DLD1 (cell line): ENCODE results near the gene POPDC3.

Experiments used
- in situ Hi-C: cut with HindIII; loops from 2 replicates; pipeline ENCODE4 v1.10.0; 2017; ENCODE audit warnings: low sequenced_read_pairs

Gene POPDC3

DNA sequence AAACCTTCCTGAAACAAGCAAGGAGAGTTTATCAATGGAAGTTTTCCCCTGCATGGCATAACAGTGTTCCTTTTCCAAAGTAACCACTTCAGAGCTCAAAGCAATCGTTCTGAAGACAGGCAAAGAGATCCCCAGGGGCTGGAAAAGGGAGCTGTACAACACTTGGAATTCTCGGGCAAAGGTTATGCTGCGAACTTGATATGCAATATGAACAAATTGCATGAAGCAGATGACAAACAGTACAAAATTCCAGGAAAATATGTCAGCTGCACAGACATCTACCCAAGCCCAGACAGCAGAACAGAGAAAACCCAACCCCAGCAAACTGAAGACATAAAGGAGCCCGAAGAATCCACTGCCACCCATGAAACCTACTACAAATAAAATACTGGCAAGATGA, 18.4 kb downstream of the POPDC3 start:
- in situ Hi-C loops, result no loop called here

DNA sequence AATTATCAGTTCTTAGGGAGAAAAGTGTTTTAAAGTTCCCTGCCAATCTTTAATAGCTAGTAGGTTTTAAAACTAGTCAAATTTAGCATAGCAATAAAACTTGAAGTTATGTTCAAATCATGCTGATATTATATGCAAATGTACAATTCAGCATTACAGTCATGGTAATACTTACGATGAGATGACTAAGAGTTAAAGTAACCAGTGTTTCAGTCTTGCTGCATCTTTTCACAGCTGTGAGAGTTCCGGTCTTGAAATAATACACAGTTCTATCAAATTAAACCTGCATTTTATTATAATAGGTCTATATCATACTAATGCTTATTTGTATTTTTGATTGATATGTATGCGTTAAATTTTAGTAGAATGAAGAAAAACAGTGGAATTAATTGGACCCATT, 26.1 kb downstream of the POPDC3 start:
- in situ Hi-C loops, result no loop called here

DNA sequence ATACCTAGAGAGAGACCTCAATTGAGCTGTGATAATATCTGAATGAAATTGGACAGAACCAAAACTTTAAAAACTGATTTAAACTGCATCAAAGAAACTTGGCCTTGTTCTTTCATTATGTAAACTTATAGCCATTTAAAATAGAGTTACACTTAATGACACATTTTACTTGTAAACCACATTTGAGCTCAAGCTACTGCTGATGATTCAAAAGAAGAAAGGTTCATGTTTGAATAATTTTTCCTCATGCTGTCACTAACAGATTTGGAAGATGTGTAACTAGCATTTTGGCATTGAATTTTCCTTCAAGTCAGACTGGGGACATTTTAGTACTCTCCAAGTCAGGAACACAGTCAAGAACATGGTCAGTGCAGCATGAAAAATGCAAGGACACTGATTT, 26.9 kb downstream of the POPDC3 start:
- in situ Hi-C loops, result no loop called here

DNA sequence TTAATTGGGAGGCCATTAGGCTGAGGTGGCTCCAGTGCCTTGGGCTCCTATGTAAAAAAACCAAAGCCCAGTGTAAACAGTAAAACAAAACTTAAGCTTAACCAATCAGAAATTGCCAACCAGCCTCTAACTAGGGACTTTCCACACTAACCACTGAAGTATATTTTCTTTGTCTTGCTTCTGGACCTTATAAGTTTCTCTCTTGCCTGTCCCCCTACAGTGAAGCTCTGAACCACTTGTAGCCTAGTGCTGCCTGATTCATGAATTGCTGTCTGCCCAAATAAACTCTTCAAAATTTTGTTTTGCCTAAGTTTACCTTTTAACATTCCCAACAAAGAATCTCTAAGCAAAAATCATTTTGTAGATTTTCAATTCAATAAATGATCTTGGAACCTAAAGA, 28.2 kb downstream of the POPDC3 start:
- in situ Hi-C loops, result no loop called here

DNA sequence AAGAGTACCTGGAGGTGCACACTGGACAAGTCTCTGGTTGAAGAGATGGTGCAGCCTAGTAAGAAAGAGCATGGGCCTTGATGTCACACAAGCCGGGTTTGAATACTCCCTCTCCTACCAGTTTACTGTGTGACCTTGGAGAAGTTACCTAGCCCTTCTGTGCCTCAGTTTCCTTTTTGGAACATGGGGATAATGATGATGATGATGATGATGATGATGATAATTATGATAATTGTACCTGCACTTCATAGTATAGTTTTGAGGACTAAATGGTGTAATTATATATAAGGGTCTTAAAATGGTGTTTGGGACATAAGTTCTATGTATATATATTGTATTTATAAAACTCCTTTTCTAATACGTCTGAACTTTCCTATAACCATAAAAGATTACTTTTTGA, 41.7 kb downstream of the POPDC3 start:
- in situ Hi-C loops, result no loop called here

DNA sequence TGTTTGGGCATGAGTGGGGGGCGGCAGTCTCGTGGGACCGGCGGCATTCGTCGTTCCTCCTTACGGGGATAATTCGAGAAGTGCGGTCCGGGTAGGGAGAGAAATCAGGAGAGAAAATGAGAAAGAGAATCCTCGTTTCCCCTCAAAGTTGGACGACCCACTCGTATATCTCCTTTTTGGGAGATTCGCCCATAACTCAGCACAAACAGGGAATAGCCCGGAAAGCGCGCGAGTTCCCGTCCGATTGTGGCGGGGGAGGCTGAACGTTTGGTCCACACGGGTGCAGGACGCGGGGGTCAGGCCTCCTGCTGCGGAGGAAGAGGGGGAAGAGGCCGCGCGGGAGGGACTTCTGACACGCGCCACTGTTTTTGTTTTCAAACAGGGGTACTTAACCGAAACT, 42.4 kb downstream of the POPDC3 start:
- in situ Hi-C loops, result no loop called here

DNA sequence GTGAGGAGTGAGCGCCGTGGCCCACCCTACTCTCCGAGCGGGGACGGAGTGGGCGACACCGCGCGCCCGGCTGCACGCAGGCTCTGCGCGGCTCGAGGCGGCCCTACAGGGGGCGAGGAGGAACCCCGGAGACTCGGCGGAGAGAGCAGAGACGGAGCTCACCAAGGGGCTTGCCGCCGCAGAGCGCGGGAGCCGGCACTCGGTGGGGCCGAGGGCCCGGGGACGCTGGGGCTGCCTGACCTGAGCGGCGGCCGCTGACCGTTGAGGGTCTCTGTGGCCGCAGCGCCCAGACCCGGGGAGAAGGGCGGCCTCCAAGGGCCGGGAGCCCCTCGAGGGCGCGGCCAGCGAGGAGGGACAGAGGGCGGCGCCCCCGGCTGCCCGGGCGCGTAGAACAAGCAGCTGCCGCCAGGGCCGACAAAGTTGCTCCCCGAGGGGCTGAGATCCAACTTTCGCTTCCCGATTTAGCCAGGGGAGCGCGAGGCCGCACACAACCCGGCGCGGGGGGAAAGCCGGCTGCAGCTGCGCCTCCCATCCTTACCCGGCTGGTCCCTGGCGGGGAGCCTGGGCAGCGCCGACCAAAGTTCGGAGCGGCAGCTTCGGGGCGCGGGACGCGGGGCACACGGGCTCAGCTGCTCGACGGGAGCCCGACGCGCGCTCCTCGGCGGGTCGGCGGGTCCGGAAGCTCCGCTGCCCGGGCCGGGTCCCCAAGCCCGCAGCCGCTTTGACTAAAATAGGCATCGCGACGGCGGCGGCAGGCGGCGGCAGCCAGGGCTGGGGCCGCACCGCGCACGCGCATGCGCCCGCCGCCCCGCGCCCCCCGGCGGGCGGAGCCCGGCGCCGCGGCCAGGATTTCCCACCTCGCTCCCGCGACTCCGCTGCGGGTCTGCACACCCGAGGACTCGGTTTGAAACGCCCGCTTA, 43.1 kb downstream of the POPDC3 start:
- in situ Hi-C loops, result no loop called here

DNA sequence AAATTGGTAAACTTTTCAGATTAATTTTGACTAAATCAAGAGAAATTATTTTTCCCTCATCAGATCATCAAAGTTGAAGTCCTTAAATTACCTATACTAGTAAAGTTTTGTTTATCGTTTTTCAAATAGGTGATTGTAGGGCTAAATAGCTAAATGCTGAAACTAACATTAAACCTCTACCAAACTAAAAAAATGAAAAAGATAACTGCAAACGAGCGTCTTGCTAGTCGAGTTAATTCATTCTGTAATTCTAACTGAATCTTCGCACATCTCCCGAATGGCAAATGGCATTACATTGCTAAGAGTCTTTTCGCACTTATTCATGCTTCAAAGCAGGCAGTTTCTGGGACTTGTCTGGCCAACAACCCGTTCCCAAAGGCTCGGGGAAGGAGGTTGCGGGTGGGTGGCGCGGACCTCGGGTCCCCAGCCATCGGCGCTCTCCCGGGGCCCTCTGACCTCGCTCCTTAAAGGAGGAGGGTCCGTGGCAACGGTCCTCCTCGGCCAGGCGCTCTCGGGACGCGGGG, 43.8 kb downstream of the POPDC3 start:
- in situ Hi-C loops, result no loop called here

DNA sequence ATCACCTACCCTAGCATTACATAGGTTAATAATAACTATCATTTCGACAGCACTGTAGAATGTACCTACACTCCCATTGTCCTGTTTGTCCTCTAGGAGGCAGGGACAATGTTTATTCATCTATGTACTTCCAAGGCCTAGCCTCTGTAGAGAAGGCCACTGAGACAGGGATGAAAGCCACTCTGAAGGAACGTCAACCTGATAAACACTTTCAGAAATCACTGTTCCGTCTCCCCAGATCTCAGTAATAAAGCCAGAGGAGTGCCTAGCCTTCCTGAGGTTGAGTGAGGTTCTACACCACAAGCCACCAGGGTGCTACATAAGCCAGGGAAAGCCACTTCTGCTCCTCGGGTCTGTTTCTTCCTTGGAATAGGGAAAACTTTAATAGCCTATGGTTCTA, 44.8 kb downstream of the POPDC3 start:
- in situ Hi-C loops, result no loop called here

DNA sequence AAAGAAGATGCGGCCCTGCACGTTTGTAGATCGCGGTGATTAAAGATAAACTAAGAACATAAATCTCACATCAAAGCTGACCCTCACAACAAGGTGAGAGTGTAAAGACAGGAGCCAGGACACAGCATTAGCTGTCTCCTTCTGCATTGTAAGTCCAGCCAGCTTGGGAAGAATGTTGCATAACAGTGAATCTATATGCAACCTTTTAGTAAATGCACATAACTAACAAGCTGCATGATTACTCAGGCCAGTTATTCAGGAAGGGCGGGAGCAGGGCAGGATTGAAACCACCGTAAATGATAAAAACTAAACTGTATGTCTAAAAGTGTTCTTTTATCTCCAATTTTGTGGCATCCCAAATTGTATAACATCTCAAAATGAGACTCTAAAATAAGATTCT, 57.1 kb downstream of the POPDC3 start:
- in situ Hi-C loops, result loop anchor here (25.0 kb wide), 1 partner anchor 290 kb away; the partner anchor contains the start of gene PREP

DNA sequence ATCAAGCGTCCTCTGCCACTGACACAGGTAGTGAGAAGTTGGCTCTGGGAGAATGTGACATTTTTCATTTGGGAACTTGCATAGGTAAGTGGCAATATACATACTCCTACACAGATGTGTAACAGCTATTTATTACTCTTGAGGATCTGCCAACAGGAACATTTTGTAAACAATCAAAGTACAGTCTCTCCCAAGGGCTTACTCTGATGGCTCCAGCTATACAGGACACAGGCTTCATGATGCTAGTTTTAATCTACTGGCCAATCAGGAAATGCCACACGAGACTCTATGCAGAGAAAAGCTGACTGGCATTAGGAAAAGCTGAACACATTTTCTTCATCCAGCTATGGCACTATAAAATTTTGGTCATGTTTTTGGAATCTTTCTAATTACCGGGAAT, 57.8 kb downstream of the POPDC3 start:
- in situ Hi-C loops, result loop anchor here (25.0 kb wide), 1 partner anchor 290 kb away; the partner anchor contains the start of gene PREP

DNA sequence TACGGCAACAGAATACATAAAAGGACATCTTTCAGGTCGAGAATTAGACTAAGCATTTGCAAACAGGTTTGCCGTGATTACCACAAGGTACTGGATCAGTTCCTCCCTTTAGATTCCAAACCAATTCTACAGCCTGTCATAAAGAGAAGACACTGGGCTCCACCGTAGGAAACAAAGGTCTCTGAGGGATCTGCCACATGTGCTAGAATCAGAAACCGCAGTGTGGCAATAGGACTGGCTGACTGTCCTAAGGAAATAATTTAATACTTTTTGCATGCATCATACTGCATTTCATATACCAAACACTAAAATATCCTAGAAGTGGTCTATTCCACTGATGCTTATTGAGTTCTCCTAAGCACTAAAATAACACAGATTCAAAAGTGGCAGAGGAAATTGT, 59.2 kb downstream of the POPDC3 start:
- in situ Hi-C loops, result loop anchor here (25.0 kb wide), 1 partner anchor 292 kb away; the partner anchor contains the start of gene PREP

DNA sequence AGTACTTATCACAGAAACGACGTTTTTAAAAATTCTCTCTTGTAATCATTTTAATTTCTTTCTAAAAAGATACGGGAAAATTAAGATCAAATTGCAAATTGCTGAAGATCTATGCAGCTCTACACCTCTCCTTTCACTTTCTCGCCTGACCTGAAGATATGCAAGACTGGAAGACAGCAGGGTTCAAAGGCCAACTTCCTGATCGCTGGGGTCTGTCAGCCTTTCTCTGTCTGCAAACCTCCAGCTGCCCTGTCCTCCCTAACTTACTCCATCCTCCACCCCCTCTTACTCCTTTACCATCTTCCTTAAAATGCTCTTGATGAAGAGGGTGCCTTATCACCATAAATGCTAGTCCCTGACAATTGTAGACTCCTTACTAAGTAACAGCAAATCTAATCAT, 63.7 kb downstream of the POPDC3 start:
- in situ Hi-C loops, result loop anchor here (25.0 kb wide), 1 partner anchor 296 kb away; the partner anchor contains the start of gene PREP

DNA sequence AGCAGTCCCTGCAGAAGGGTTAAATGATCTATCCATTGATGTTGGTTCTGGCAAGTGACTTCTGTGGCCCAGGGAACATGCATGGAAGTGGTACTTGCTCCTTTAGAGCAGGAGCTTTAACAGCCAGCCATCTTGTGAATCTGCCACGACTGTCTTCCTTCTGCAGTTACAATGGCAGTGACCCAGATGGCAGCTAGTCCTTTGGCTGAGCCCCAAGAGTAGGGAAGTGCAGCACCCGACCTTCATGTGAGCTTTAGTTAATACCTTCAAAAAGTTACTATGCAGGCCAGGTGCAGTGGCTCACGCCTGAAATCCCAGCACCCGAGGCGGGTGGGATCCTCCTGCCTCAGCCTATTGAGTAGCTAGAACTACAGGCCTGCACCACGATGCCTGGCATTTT, 66.4 kb downstream of the POPDC3 start:
- in situ Hi-C loops, result loop anchor here (25.0 kb wide), 1 partner anchor 299 kb away; the partner anchor contains the start of gene PREP

DNA sequence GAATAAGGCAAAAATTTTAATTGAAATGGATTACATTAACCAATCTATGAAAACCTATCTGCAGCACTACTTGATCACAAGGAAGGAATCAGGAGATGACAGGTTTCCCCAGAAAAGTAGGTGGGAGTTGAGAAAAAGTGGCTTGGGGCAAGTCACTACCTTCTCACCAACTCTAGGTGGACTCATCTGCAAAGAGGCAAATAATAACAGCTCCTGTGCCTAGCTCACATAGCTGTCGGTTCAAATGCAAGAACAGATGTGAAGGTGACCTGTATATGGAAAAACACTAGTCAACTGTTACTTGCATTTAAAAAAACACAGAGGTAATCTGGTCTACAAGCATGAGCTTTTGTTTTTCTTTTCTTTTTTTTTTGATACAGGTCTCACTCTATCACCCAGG, 67.2 kb downstream of the POPDC3 start:
- in situ Hi-C loops, result loop anchor here (25.0 kb wide), 1 partner anchor 300 kb away; the partner anchor contains the start of gene PREP

DNA sequence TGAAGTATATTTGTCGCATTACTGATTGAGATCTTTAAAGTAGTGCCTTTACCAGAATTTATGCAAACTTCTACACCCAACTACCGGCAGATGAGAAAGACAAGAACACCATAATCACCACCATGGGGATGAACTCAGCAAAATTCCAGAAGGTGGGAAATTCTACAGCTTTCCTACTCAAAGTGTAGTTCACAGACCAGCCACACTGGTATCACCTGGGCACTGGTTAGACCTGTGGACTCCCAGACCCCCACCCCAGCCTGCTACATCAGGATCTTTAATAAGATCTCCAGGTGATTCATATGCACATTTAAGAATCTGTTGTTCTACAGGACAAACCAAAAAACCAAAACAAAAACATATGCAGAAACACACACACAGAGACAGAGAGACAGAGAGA, 67.9 kb downstream of the POPDC3 start:
- in situ Hi-C loops, result loop anchor here (25.0 kb wide), 1 partner anchor 300 kb away; the partner anchor contains the start of gene PREP

DNA sequence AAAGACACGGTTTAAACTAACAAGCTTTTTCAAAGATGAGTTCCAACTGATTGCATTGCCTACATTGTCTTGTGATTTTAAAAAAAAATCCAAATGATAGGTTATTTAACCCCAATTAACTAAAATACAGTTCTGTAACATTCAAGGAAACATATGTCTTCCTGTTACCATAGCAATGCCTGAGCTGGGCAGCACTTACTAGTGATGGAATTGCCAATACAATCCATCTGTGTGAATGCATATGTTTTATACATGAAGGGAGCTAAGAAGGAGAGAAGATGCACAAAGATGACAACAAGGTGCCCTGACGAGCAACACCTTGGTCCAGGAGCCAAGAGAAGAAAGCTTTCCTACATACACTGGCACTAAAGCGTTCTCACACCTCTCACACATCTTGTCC, 68.7 kb downstream of the POPDC3 start:
- in situ Hi-C loops, result loop anchor here (25.0 kb wide), 1 partner anchor 301 kb away; the partner anchor contains the start of gene PREP

DNA sequence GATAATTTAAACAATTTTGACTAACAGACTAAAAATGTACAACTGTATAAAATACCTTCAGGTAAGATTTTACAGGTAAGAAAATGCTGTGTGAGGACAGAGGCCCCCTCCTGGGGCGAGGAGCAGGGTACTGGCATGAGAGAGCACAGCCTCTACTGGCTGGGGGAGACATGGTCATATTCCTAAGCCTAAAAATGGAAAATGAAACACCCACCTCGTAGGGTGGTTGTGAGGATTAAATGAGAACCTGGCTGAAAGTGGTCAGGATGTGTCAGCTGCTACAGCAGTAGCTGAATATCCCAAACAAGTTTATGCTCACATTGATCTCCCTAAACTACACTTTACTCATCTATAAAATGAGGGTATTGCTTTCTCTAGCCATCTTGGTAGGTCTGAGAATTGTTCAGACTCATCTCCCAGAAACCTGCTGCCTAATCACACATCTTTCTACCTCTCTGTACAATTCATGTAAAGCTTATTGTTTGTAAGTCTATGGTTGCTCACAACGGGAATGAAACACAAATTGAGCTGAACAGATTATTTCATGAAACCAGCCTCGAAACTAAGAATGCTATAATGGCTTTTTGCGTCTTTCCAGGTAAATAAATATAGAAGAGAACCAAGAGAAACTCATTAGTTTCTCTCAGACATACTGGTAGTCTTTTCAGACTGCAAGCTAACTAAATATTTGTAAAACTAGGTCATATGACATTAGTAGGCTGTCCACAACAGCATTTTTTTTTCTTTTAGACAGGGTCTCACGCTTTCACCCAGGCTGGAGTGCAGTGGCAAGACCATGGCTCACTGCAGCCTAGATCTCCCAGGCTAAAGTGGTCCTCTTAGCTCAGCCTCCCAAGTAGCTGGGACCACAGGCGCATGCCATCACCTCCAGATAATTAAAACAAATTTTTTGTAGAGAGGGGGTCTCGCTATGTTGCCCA, 69.6 kb downstream of the POPDC3 start:
- in situ Hi-C loops, result loop anchor here (25.0 kb wide), 1 partner anchor 302 kb away; the partner anchor contains the start of gene PREP

DNA sequence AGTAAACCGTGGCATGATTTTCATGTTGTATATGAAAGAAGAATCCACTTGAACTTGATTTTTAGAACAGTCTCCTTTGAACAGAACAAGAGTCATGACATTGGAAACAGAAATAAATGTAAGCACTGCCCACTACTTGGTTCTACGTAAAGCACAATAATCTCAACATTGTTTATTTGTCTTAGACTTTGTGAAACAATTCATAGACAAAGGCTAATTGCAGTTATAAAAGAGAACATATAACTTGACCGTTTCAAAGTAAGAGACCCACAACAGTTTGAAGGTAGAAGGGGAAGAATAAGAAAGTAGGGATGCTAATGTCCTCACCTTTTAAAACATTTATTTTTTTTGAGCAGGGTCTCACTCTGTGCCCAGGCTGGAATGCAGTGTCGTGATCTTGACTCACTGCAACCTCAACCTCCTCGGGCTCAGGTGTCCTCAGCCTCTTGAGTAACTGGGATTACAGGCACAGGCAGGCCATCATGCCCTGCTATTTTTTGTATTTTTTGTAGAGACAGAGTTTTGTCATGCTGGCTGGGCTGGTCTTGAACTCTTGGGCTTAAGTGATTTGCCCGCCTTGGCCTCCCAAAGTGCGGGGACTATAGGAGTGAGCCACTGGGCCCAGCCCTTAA, 71.1 kb downstream of the POPDC3 start:
- in situ Hi-C loops, result loop anchor here (25.0 kb wide), 1 partner anchor 304 kb away; the partner anchor contains the start of gene PREP
